Stimulated activated CD4-positive, alpha-beta T cell treated with anti-CD3 and anti-CD28 coated beads, Interleukin-4, amount 100 ng/mL, for 24 hours (primary cell): ENCODE results near the gene AIP.
"Not testable (repeated sequence)": the region's sequence is repeated elsewhere in the genome, so short reads cannot be mapped to it uniquely, and the experiment has no call there.

Experiments used
- DNase-seq: peaks from one replicate; pipeline ENCODE4 v3.0.0-alpha.2; 2020

AIP gene

GRCh38 chr11:67469508-67469811 is 13.4 kb upstream of the AIP start:
- no peak for DNase-seq

GRCh38 chr11:67470337-67471002 is 12.4 kb upstream of the AIP start:
- no peak for DNase-seq

GRCh38 chr11:67472882-67473281 is 9.9 kb upstream of the AIP start:
- no peak for DNase-seq

- not testable (repeated sequence) for DNase-seq
These were observed 6.1 kb upstream of the AIP start for GRCh38 chr11:67476692-67477091.

- DNase-seq: not testable (repeated sequence)
These were observed 5.3 kb upstream of the AIP start for GRCh38 chr11:67477344-67478050.

- no peak for DNase-seq
These were observed 475 bp upstream of the AIP start for GRCh38 chr11:67482275-67482826.

GRCh38 chr11:67483831-67484665 is 1.2 kb downstream of the AIP start:
- DNase-seq: peak; percentile 60

GRCh38 chr11:67484847-67485311 is 2.1 kb downstream of the AIP start:
- peak; percentile 74 for DNase-seq

- DNase-seq: peak; percentile 43
These were observed 3.1 kb downstream of the AIP start for GRCh38 chr11:67485873-67486361.

GRCh38 chr11:67486481-67487195 is 3.8 kb downstream of the AIP start:
- peak; percentile 45 for DNase-seq

GRCh38 chr11:67489203-67489884 is 6.5 kb downstream of the AIP start:
- no peak for DNase-seq

- DNase-seq: no peak
These were observed 7.3 kb downstream of the AIP start for GRCh38 chr11:67489885-67490726.

- no peak for DNase-seq
These were observed 7.9 kb downstream of the AIP start for GRCh38 chr11:67490727-67491065.

GRCh38 chr11:67491276-67492068 is 8.6 kb downstream of the AIP start:
- no peak for DNase-seq

GRCh38 chr11:67492069-67492727 is 9.4 kb downstream of the AIP start:
- no peak for DNase-seq

- DNase-seq: no peak
These were observed 10.1 kb downstream of the AIP start for GRCh38 chr11:67492801-67493547.

GRCh38 chr11:67493548-67494370 is 10.9 kb downstream of the AIP start:
- DNase-seq: no peak
